GM19238 (cell line): ENCODE measurements around the gene DCUN1D2.

Source experiments
- DNase-seq: peaks from one replicate; pipeline ENCODE4 v3.0.0; 2011; ENCODE audit warnings: low spot score; ENCODE audit not compliant: insufficient read length

DCUN1D2 gene

GRCh38 chr13:113425941-113426590, 64.4 kb downstream of the DCUN1D2 start:
- no peak for DNase-seq

- no peak for DNase-seq
Measured at GRCh38 chr13:113423520-113424163, 66.9 kb downstream of the DCUN1D2 start.

- no peak for DNase-seq
Measured at GRCh38 chr13:113422807-113423519, 67.5 kb downstream of the DCUN1D2 start.

- DNase-seq = no peak
Measured at GRCh38 chr13:113421673-113422270, 68.7 kb downstream of the DCUN1D2 start.

- no peak for DNase-seq
Measured at GRCh38 chr13:113420833-113421600, 69.5 kb downstream of the DCUN1D2 start.

- no peak for DNase-seq
Measured at GRCh38 chr13:113420232-113420631, 70.3 kb downstream of the DCUN1D2 start.

- DNase-seq = no peak
Measured at GRCh38 chr13:113419531-113420193, 70.8 kb downstream of the DCUN1D2 start.

- DNase-seq = no peak
Measured at GRCh38 chr13:113418722-113419049, 71.8 kb downstream of the DCUN1D2 start.

- DNase-seq = no peak
Measured at GRCh38 chr13:113417836-113418721, 72.4 kb downstream of the DCUN1D2 start.

- DNase-seq = no peak
Measured at GRCh38 chr13:113417008-113417751, 73.3 kb downstream of the DCUN1D2 start.

GRCh38 chr13:113415825-113416224, 74.7 kb downstream of the DCUN1D2 start:
- DNase-seq = no peak

- DNase-seq = no peak
Measured at GRCh38 chr13:113415032-113415431, 75.5 kb downstream of the DCUN1D2 start.

- DNase-seq = no peak
Measured at GRCh38 chr13:113414335-113414734, 76.2 kb downstream of the DCUN1D2 start.

- DNase-seq = no peak
Measured at GRCh38 chr13:113413898-113414282, 76.6 kb downstream of the DCUN1D2 start.

GRCh38 chr13:113413178-113413897, 77.2 kb downstream of the DCUN1D2 start:
- no peak for DNase-seq

GRCh38 chr13:113412440-113412839, 78.1 kb downstream of the DCUN1D2 start:
- no peak for DNase-seq

- DNase-seq = no peak
Measured at GRCh38 chr13:113411216-113412023, 79.1 kb downstream of the DCUN1D2 start.
